ENCODE results near the gene ALX3.

ALX3 gene

DNA sequence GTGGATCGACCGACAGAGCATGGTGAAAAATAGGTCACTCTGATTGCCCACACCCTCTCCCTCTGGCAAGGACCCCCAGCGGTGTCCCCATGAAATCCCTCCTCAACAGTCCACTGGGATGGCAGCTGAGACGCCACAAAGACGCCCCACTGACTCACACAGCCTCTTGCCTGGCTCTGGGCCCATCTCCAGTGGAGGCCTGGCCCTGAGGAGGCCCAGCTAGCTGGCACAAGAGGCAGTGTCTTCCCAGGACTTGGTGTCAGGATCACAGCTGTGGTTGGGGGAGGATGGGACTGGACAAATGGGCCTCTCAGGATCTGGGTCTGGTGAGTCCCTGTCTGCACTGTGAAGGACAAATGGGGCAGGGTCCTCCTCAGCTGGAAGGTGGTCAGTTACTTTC is 4.6 kb downstream of the ALX3 start:
- no peak for DNase-seq (ENCODE audit: low read depth)
- H3K4me3 ChIP-seq (ENCODE audit: low read depth, low read length) = no peak overlapping the region
- TF ChIP-seq, protein P1, sequence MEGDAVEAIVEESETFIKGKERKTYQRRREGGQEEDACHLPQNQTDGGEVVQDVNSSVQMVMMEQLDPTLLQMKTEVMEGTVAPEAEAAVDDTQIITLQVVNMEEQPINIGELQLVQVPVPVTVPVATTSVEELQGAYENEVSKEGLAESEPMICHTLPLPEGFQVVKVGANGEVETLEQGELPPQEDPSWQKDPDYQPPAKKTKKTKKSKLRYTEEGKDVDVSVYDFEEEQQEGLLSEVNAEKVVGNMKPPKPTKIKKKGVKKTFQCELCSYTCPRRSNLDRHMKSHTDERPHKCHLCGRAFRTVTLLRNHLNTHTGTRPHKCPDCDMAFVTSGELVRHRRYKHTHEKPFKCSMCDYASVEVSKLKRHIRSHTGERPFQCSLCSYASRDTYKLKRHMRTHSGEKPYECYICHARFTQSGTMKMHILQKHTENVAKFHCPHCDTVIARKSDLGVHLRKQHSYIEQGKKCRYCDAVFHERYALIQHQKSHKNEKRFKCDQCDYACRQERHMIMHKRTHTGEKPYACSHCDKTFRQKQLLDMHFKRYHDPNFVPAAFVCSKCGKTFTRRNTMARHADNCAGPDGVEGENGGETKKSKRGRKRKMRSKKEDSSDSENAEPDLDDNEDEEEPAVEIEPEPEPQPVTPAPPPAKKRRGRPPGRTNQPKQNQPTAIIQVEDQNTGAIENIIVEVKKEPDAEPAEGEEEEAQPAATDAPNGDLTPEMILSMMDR (IDR thresholded peaks at IDR 0.05; ENCODE audit: insufficient read depth, low read depth, low read length, missing control alignments) = no peak

GRCh38 chr1:110064576-110065337 is 5.7 kb downstream of the ALX3 start:
- TF ChIP-seq, protein P1 (IDR thresholded peaks at IDR 0.05; ENCODE audit: insufficient read depth, low read depth, low read length, missing control alignments) = no peak
- DNase-seq (ENCODE audit: low read depth) = no peak
- H3K4me3 ChIP-seq (ENCODE audit: low read depth, low read length) = no peak overlapping the region

GRCh38 chr1:110063781-110064180 is 6.7 kb downstream of the ALX3 start:
- DNase-seq (ENCODE audit: low read depth) = no peak
- no peak overlapping the region for H3K4me3 ChIP-seq (ENCODE audit: low read depth, low read length)
- TF ChIP-seq, protein P1 (IDR thresholded peaks at IDR 0.05; ENCODE audit: insufficient read depth, low read depth, low read length, missing control alignments) = no peak

- TF ChIP-seq, protein P1 (IDR thresholded peaks at IDR 0.05; ENCODE audit: insufficient read depth, low read depth, low read length, missing control alignments) = no peak
- DNase-seq (ENCODE audit: low read depth) = no peak
- no peak overlapping the region for H3K4me3 ChIP-seq (ENCODE audit: low read depth, low read length)
Observed at GRCh38 chr1:110062612-110063011, 7.9 kb downstream of the ALX3 start.

GRCh38 chr1:110061341-110061740 is 9.1 kb downstream of the ALX3 start:
- H3K4me3 ChIP-seq (ENCODE audit: low read depth, low read length) = no peak overlapping the region
- no peak for DNase-seq (ENCODE audit: low read depth)
- TF ChIP-seq, protein P1 (IDR thresholded peaks at IDR 0.05; ENCODE audit: insufficient read depth, low read depth, low read length, missing control alignments) = no peak

DNA sequence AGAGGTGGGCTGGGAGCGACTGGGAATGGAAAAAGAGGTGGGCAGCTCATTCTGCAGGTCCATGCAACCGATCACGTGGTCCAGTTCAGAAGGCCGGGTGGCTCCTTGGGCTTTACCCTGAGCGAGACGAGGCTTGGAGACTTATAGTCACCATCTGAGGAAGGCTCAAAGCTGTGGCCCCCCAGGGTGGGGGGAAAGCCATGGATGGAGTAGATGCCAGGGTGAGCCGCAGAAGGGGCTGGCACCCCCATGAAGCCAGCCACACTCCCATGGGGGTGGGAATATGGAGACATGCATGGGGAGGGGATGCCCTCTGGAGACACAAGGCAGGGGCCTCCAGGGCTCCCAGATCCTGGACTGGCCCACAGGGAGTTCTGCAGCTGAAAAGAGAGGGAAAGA is 9.8 kb downstream of the ALX3 start:
- TF ChIP-seq, protein P1 (IDR thresholded peaks at IDR 0.05; ENCODE audit: insufficient read depth, low read depth, low read length, missing control alignments) = no peak
- no peak overlapping the region for H3K4me3 ChIP-seq (ENCODE audit: low read depth, low read length)
- DNase-seq (ENCODE audit: low read depth) = no peak

Data from GM12865 (cell line).